ENCODE results near the gene SLC23A3. TPM values are rescaled to one million over a fixed set of nuclear protein-coding genes. Genes with fewer than 3 reads are reported as not detected.
A peak's percentile ranks its signal among the peaks of the same experiment; 100 is the strongest.

Gene SLC23A3
- total RNA-seq, 1 experiment from 2014 or later, result 0.59 TPM

GRCh38 chr2:219176818-219177551 is 7.2 kb upstream of the SLC23A3 start, which contains the start of gene CNPPD1 (continued):
- no peak for TF ChIP-seq ZNF425 (CRISPR knock-in tag; conservative IDR thresholded peaks at IDR 0.05)
- 0 out of 2 replicates have a peak, but pooled peaks have one; percentile 9 for TF ChIP-seq ZNF121 (CRISPR knock-in tag; IDR thresholded peaks at IDR 0.05)
- TF ChIP-seq FOXP4 (CRISPR knock-in tag; IDR thresholded peaks at IDR 0.05), result peak; percentile 85; the same call in 1 of the 2 replicates
- peak; percentile 95 for TF ChIP-seq KAT7 (CRISPR knock-in tag; IDR thresholded peaks at IDR 0.05; ENCODE audit: borderline replicate concordance)
- TF ChIP-seq NFATC4 (CRISPR knock-in tag; IDR thresholded peaks at IDR 0.05), result no peak
- no peak for TF ChIP-seq NR1H2 (CRISPR knock-in tag; IDR thresholded peaks at IDR 0.05)
- peak; percentile 87 for TF ChIP-seq E2F4 (CRISPR knock-in tag; IDR thresholded peaks at IDR 0.05; ENCODE audit: borderline replicate concordance, low read depth)
- no peak for TF ChIP-seq HMGA2 (CRISPR knock-in tag; IDR thresholded peaks at IDR 0.05)
- TF ChIP-seq E2F1 (CRISPR knock-in tag; IDR thresholded peaks at IDR 0.05), result 0 out of 2 replicates have a peak, but pooled peaks have one; percentile 23
- peak; percentile 88 for TF ChIP-seq GABPB1 (CRISPR knock-in tag; IDR thresholded peaks at IDR 0.05)
- peak; percentile 72; the same call in 1 of the 2 replicates for TF ChIP-seq JUN (CRISPR knock-in tag; IDR thresholded peaks at IDR 0.05)
- peak; percentile 27; the same call in 1 of the 2 replicates for TF ChIP-seq USF1 (CRISPR knock-in tag; IDR thresholded peaks at IDR 0.05)
- peak; percentile 89; the same call in 1 of the 2 replicates for TF ChIP-seq FOXP1 (CRISPR knock-in tag; IDR thresholded peaks at IDR 0.05; ENCODE audit: borderline replicate concordance)
- TF ChIP-seq ARID4B (CRISPR knock-in tag; IDR thresholded peaks at IDR 0.05; ENCODE audit: borderline replicate concordance), result 0 out of 2 replicates have a peak, but pooled peaks have one; percentile 82
- 0 out of 2 replicates have a peak, but pooled peaks have one; percentile 17 for TF ChIP-seq SMAD3 (CRISPR knock-in tag; IDR thresholded peaks at IDR 0.05; ENCODE audit: borderline replicate concordance)
- TF ChIP-seq ZNF138 (CRISPR knock-in tag; conservative IDR thresholded peaks at IDR 0.05), result no peak
